SK-MEL-5 (cell line): Measurements from ENCODE around the gene CAP2. TPM values are rescaled to one million over a fixed set of nuclear protein-coding genes. Genes with fewer than 3 reads are reported as not detected.

Source experiments
- small RNA-seq, 2 experiments: library from RNA; depleted of rRNA; stranded (forward); fragments of <200 nt; gene quantifications; one replicate each; pipeline ENCODE3, GENCODE V24; 2014
- total RNA-seq: library from RNA; depleted of rRNA; stranded (reverse); fragments of >200 nt; shearing (Covaris generic); gene quantifications from 2 replicates; pipeline ENCODE4 v1.2.3, GENCODE V29; 2014; rRNA removed

Gene CAP2
- total RNA-seq, 1 experiment from 2014 or later = 21.3 TPM

Small RNAs within 50 kb of the gene (small RNA-seq; reads per million reads assigned to genes)
- 0 reads per million in 2 experiments for gene SUMO2P13

Other genes starting within 250 kb of the CAP2 start
- 7.9 and 8.5 TPM in 2 replicates for gene RBM24, start 112.2 kb upstream of the CAP2 start, total RNA-seq
- gene FAM8A1, start 206.7 kb downstream of the CAP2 start, total RNA-seq = 26.2 and 27.8 TPM in 2 replicates